SK-N-SH treated with all-trans-retinoic acid at 6 μM for 48 hours (cell line): ENCODE measurements around the gene PTPRN2.

Experiments used
- CSRNP3 ChIP-seq: fragments of 250-450 bp; sonication (Bioruptor Pico); IDR thresholded peaks from 2 replicates; pipeline ENCODE4 v1.5.1; 2021; ENCODE audit warnings: mild to moderate bottlenecking, moderate library complexity
- PATZ1 ChIP-seq: fragments of 250-450 bp; sonication (Bioruptor Pico); IDR thresholded peaks from 2 replicates; pipeline ENCODE4 v1.8.0; 2020; ENCODE audit warnings: mild to moderate bottlenecking, moderate library complexity, borderline replicate concordance
- PPARA ChIP-seq: fragments of 250-450 bp; sonication (Bioruptor Pico); IDR thresholded peaks from 2 replicates; pipeline ENCODE4 v1.5.0; 2020; ENCODE audit warnings: mild to moderate bottlenecking, borderline replicate concordance
- TCF4 ChIP-seq: fragments of 250-450 bp; sonication (Bioruptor Pico); IDR thresholded peaks from 2 replicates; pipeline ENCODE4 v1.8.0; 2021; ENCODE audit warnings: mild to moderate bottlenecking, moderate library complexity, borderline replicate concordance
- ZFP30 ChIP-seq: fragments of 450-650 bp; formaldehyde crosslinking; IDR thresholded peaks from 2 replicates; pipeline ENCODE4 v1.5.0; 2022; ENCODE audit warnings: mild to moderate bottlenecking, moderate library complexity

GRCh38 chr7:157814931-157815705, 772.5 kb downstream of the PTPRN2 start:
- TF ChIP-seq CSRNP3 (CRISPR knock-in tag) (no peak), PPARA (no peak), ZFP30 (CRISPR knock-in tag) (no peak), TCF4 (CRISPR knock-in tag) (no peak), PATZ1 (CRISPR knock-in tag) (no peak)
